Body of pancreas (tissue), 4 donors: ENCODE data around the gene PTPRD.

ENCODE experiments used
- CTCF ChIP-seq, 7 experiments: fragments of 450-650 bp in 4 of 7; fragments of 200-600 bp in 3 of 7; sonication (generic) in 3 of 7; IDR thresholded peaks; one replicate each; pipeline ENCODE4 v1.5.1; 2016 to 2019; ENCODE audit warnings: antibody characterized with exemption in 7 of 7
- POLR2A ChIP-seq, 3 donors: fragments of 450-650 bp; IDR thresholded peaks; one replicate each; pipeline ENCODE4 v1.6.1; 2016; ENCODE audit warnings: antibody characterized with exemption in 3 of 3, mild to moderate bottlenecking in 2 of 3

- TF ChIP-seq POLR2A (IDR thresholded peaks at IDR 0.05): no peak
- no peak for TF ChIP-seq CTCF (IDR thresholded peaks at IDR 0.05)
Measured at GRCh38 chr9:9997585-9997984, 615.2 kb downstream of the PTPRD start.
